Suppressor macrophage treated with lipopolysaccharide for 4 hours (primary cell): ENCODE results near the gene POU6F1.
"Not testable (repeated sequence)": the region's sequence is repeated elsewhere in the genome, so short reads cannot be mapped to it uniquely, and the experiment has no call there.

Experiments
- DNase-seq: peaks from one replicate; pipeline ENCODE4 v3.0.0-alpha.2; 2020

The POU6F1 gene

GRCh38 chr12:51227112-51227511 lies 9.2 kb upstream of the POU6F1 start:
- DNase-seq = not testable (repeated sequence)

- DNase-seq = no peak
Measured at GRCh38 chr12:51225771-51226170, 7.9 kb upstream of the POU6F1 start.

- no peak for DNase-seq
Measured at GRCh38 chr12:51225234-51225633, 7.4 kb upstream of the POU6F1 start.

GRCh38 chr12:51224625-51225024 lies 6.8 kb upstream of the POU6F1 start:
- DNase-seq = no peak

GRCh38 chr12:51222461-51222860 lies 4.6 kb upstream of the POU6F1 start:
- no peak for DNase-seq

- DNase-seq = not testable (repeated sequence)
Measured at GRCh38 chr12:51219857-51220256, 2.0 kb upstream of the POU6F1 start.

GRCh38 chr12:51219322-51219721 lies 1.5 kb upstream of the POU6F1 start:
- DNase-seq = no peak

GRCh38 chr12:51218607-51219161 lies 822 bp upstream of the POU6F1 start:
- peak; percentile 21 for DNase-seq

GRCh38 chr12:51217133-51217967 lies 512 bp downstream of the POU6F1 start:
- no peak for DNase-seq

- no peak for DNase-seq
Measured at GRCh38 chr12:51216642-51217041, 1.2 kb downstream of the POU6F1 start.

GRCh38 chr12:51214895-51215294 lies 3.0 kb downstream of the POU6F1 start:
- no peak for DNase-seq

- no peak for DNase-seq
Measured at GRCh38 chr12:51210690-51211395, 7.0 kb downstream of the POU6F1 start.

- DNase-seq = no peak
Measured at GRCh38 chr12:51209259-51209658, 8.6 kb downstream of the POU6F1 start.

- DNase-seq = no peak
Measured at GRCh38 chr12:51208016-51208660, 9.7 kb downstream of the POU6F1 start.

GRCh38 chr12:51205350-51205749 lies 12.5 kb downstream of the POU6F1 start:
- DNase-seq = no peak

GRCh38 chr12:51202718-51203117 lies 15.1 kb downstream of the POU6F1 start:
- DNase-seq = no peak

- no peak for DNase-seq
Measured at GRCh38 chr12:51200806-51201205, 17.1 kb downstream of the POU6F1 start.

- DNase-seq = no peak
Measured at GRCh38 chr12:51200156-51200555, 17.7 kb downstream of the POU6F1 start.

GRCh38 chr12:51199366-51199945 lies 18.4 kb downstream of the POU6F1 start:
- peak; percentile 30 for DNase-seq

GRCh38 chr12:51198568-51199365 lies 19.1 kb downstream of the POU6F1 start:
- no peak for DNase-seq

- DNase-seq = no peak
Measured at GRCh38 chr12:51197736-51198567, 19.9 kb downstream of the POU6F1 start.
